Tibial nerve (tissue), 4 donors: ENCODE measurements around the gene TUBB2B.

Experiments used
- EP300 ChIP-seq, 2 donors: sonication (generic); formaldehyde crosslinking; IDR thresholded peaks; one replicate each; pipeline ENCODE4 v1.6.1; 2017; ENCODE audit warnings: antibody characterized with exemption in 2 of 2, mild to moderate bottlenecking in 1 of 2
- TF ChIP-seq, protein P1 (sequence below), 5 experiments: fragments of 200-600 bp in 3 of 5; fragments of 450-650 bp in 2 of 5; sonication (generic) in 3 of 5; IDR thresholded peaks; one replicate each; pipeline ENCODE4 v1.5.1; 2016 to 2019; ENCODE audit warnings: antibody characterized with exemption in 5 of 5, mild to moderate bottlenecking in 3 of 5, moderate library complexity in 2 of 5

DNA sequence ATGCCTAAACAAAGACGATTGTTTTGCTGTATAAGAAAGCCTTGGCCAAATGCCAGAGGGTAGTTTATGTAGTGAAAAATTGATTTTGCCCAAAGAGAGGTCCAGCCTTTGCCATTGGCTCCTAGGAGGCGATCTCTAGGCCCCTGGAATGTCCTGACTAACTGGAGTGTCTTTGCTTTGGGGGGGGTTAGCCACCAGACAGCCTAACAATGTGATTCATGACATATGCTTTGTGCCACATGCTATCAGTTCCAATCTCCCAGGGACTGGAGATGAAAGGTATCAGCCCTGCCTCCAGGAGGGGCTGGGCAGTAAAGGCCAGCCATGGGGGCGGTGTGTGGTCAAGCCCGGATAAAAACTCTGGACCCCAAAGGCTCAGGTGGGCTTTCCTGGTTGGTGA lies 37.4 kb downstream of the TUBB2B start:
- TF ChIP-seq, protein P1, sequence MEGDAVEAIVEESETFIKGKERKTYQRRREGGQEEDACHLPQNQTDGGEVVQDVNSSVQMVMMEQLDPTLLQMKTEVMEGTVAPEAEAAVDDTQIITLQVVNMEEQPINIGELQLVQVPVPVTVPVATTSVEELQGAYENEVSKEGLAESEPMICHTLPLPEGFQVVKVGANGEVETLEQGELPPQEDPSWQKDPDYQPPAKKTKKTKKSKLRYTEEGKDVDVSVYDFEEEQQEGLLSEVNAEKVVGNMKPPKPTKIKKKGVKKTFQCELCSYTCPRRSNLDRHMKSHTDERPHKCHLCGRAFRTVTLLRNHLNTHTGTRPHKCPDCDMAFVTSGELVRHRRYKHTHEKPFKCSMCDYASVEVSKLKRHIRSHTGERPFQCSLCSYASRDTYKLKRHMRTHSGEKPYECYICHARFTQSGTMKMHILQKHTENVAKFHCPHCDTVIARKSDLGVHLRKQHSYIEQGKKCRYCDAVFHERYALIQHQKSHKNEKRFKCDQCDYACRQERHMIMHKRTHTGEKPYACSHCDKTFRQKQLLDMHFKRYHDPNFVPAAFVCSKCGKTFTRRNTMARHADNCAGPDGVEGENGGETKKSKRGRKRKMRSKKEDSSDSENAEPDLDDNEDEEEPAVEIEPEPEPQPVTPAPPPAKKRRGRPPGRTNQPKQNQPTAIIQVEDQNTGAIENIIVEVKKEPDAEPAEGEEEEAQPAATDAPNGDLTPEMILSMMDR (IDR thresholded peaks at IDR 0.05) = no peak
- no peak for TF ChIP-seq EP300 (IDR thresholded peaks at IDR 0.05)
